Loucy (cell line): Measurements from ENCODE around the gene FNDC3A.

Experiments used
- EZH2phosphoT487 ChIP-seq: fragments of 200-600 bp; IDR thresholded peaks from 2 replicates; pipeline ENCODE4 v1.6.1; 2018; ENCODE audit warnings: antibody characterized with exemption, mild to moderate bottlenecking, moderate library complexity, borderline replicate concordance
- TF ChIP-seq, protein P1 (sequence below): fragments of 200-600 bp; sonication (generic); conservative IDR thresholded peaks from 2 replicates; pipeline ENCODE4 v1.5.1; 2014; ENCODE audit warnings: mild to moderate bottlenecking, antibody characterized with exemption, low read length

GRCh38 chr13:48962281-48962680 lies 13.4 kb upstream of the FNDC3A start:
- TF ChIP-seq, protein P1, sequence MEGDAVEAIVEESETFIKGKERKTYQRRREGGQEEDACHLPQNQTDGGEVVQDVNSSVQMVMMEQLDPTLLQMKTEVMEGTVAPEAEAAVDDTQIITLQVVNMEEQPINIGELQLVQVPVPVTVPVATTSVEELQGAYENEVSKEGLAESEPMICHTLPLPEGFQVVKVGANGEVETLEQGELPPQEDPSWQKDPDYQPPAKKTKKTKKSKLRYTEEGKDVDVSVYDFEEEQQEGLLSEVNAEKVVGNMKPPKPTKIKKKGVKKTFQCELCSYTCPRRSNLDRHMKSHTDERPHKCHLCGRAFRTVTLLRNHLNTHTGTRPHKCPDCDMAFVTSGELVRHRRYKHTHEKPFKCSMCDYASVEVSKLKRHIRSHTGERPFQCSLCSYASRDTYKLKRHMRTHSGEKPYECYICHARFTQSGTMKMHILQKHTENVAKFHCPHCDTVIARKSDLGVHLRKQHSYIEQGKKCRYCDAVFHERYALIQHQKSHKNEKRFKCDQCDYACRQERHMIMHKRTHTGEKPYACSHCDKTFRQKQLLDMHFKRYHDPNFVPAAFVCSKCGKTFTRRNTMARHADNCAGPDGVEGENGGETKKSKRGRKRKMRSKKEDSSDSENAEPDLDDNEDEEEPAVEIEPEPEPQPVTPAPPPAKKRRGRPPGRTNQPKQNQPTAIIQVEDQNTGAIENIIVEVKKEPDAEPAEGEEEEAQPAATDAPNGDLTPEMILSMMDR, result no peak
- no peak for TF ChIP-seq EZH2phosphoT487
